K562 (cell line): Measurements from ENCODE around the gene LHX5.

ENCODE experiments used
- MTA3 ChIP-seq: fragments of 450-650 bp; formaldehyde crosslinking; IDR thresholded peaks from 2 replicates; pipeline ENCODE4 v1.6.1; 2017; ENCODE audit warnings: mild to moderate bottlenecking, borderline replicate concordance
- RBM25 ChIP-seq: fragments of 200-400 bp; formaldehyde crosslinking; IDR thresholded peaks from 2 replicates; pipeline ENCODE4 v1.6.1; 2018; ENCODE audit warnings: low read length, low read depth, moderate library complexity; ENCODE audit not compliant: severe bottlenecking
- TBP ChIP-seq: optimal IDR thresholded peaks from 2 replicates; pipeline ENCODE3; 2011; ENCODE audit warnings: low read depth, low read length, improper control_type of control experiment

DNA sequence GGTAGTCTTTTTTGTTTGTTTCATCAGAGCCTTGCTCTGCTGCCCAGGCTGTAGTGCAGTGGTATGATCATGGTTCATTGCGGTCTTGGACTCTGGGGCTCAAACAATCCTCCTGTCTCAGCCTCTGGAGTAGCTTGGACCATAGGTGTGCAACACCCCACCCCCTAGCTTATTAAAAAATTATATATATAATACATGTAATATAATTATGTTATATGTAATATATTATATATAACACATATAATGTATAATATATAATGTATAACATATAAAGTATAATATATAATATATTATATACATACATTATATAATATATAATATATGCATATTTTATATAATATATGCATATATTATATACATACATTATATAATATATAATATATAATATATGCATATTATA lies 21.8 kb downstream of the LHX5 start:
- TF ChIP-seq TBP (no peak), RBM25 (no peak), MTA3 (no peak)
